ENCODE results near the gene OR1I1. TPM values are rescaled to one million over a fixed set of nuclear protein-coding genes. Genes with fewer than 3 reads are reported as not detected.
"Not testable (repeated sequence)": the region's sequence is repeated elsewhere in the genome, so short reads cannot be mapped to it uniquely, and the experiment has no call there.

Gene OR1I1, protein sequence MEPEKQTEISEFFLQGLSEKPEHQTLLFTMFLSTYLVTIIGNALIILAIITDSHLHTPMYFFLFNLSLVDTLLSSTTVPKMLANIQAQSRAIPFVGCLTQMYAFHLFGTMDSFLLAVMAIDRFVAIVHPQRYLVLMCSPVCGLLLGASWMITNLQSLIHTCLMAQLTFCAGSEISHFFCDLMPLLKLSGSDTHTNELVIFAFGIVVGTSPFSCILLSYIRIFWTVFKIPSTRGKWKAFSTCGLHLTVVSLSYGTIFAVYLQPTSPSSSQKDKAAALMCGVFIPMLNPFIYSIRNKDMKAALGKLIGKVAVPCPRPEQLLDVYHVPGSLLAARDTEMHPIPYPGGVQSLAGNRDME
- under 1 TPM in 6 of 12 donors, not detected in 6; 0.04 to 0.07 (median 0.06) TPM for polyA plus RNA-seq (ENCODE audit: insufficient read length in 12 of 12)
- long read RNA-seq, donor 1: 0 reads
- long read RNA-seq, donor 2: 0 reads
- long read RNA-seq, donor 3: 0 reads
- long read RNA-seq, donor 4: 0 reads
- long read RNA-seq, donor 5: 0 reads
- long read RNA-seq, donor 6: 0 reads
- long read RNA-seq, donor 7: 0 reads
- long read RNA-seq, donor 8: 0 reads
- long read RNA-seq, donor 9: 0 reads
- long read RNA-seq, donor 10: 0 reads
- long read RNA-seq, donor 11: 0 reads

DNA sequence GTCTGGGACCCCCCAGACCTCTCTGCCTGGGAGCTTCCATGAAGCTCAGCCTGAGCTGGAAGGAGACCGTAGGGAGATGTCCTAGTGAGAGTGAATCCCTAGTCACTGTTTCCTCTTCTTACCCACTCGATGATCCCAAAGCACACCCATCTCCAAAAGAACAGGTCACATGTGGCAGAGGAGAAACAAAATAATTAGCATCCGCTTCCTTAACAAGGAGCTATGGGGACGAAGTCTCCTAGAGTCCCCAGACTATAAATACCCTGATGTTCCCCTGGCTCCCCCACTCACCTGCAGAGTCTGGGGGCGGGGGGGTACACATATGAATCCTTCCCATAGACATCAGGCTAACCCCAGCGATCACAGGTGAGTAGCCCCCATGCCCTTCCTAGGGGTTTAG is at the start of gene OR1I1:
OR1I1 (plus strand) TSS at position 301 of the 400 bp plus-strand sequence. CDS start 4,855 bp downstream, outside the sequence.
- DNase-seq: no peak

DNA sequence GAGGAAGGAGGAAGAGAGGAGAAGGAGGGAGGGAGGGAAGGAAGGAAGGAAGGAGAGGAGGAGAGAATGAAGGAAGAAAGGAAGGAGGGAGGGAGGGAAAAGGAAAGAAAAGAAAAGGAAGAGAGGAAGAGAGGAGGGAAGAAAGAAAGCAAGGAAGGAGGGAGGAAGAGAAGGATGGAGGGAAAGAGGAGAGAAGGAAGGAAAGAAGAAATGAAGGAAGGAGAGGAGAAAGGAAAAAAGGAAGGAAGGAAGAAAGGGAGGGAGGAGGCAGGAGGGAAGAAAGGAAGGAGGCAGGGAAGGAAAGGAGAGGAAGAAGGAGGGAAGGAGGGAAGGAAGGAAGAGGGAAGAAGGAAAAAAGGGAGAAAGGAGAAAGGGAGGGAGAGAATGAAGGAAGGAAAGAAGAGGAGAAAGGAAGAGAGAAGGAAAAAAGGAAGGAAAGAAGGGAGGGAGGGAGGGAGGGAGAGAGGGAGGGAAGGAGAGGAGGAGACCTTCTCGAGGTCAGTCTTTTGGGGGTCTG is 46.2 kb upstream of the OR1I1 start:
- DNase-seq: no peak

DNA sequence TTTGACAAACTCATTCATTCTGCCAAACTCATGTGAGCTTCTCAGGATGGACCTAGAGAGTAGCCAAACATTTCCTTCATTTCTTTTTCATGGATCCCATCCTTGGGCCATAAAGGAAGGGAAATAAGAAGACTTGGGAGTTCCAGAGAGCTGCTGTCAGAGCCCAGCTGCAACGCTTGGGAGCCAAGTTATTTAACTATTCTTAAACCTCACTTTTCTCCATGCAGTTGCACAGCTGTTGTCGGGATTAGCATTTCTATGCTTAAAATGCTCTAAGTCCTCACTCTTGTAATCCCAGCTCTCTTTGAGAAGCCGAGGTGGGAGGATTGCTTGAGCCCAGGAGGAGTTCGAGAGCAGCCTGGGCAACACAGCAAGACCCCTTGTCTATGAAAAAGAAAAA is 44.4 kb upstream of the OR1I1 start:
- peak; percentile 80 for DNase-seq

DNA sequence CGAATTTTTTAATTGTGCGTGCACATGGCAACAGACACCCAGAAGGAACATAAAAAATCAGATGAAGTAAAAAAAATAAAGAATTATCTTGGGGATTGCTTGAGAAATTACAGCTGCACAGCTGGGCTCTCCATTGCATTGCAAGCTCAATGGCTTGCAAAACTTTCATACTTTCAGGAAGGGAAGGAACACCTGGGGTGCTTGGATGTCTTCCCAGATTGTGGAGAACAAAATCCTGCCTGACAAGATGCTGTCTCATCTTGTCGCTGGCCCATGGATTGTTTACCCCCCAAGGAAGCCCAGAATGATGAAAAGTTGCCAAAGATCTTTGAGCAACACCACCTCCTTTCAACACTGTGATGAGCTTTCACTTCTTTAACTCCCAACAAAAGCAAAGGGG is 43.7 kb upstream of the OR1I1 start:
- peak; percentile 90 for DNase-seq

DNA sequence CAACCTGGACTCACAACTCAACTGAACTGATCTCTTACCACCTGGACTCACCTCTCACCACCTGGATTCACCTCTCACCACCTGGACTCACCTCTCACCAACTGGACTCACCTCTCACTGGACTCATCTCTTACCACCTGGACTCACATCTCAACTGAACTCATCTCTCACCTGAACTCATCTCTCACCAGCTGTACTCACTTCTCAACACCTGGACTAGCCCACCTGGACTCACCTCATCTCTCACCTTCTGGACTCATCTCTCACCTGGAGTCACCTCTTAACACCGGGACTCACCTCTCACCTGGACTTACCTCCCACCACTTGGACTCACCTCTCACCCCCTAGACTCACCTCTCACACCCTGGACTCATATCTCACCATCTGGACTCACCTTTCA is 40.0 kb upstream of the OR1I1 start:
- DNase-seq: no peak

DNA sequence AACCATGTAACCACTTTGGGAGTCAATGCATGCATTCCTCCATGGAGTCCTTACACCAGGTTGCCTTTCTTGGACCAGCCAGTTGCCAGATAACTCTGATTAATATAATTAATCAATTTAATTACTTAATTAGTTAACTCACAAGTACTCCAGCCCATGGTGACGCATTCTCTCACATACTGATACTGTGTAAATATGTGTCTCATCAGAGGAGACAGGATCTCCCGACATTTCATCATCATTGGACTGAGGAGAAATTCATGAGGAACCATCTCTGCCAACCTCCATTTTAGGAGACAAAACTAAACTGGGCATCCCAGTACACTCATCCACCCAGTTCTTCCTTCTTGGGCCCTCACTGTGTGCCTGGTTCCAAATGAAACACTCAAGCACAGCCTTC is 39.2 kb upstream of the OR1I1 start:
- no peak for DNase-seq

DNA sequence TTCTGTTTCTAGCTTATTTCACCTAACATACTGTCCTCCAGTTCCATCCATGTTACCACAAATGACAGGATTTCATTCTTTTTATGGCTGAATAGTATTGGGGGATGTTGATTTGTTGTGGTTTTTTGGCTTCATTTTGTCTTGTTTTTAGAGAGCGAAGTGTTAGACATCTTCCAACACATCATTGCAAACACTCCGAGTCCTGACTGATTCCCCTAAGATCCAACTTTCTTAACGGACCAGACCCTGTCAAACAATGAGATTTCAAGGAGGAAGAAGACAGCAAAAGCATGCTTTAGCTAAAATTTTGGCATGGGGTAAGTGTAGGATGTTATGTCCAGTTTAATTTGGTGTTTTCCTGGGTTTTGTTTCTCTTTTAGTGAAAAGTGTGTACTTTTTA is 36.5 kb upstream of the OR1I1 start:
- peak; percentile 15 for DNase-seq

DNA sequence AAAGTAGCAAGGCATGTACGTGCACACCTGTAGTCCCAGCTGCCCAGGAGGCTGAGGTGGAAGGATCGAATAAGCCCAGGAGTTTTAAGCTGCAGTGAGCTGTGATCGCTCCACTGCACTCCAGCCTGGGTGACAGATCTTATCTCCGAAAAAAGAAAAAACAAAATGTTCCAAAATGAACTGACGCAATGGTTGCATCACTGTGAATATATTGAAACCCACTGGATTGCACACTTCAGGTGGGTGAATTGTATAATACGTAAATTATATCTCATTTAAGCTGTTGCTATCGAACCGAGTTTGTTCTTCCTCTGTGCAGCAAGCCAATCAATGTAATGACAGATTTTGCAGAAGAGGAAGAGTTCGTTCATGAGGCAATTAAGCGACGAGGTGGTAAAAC is 34.3 kb upstream of the OR1I1 start:
- no peak for DNase-seq

DNA sequence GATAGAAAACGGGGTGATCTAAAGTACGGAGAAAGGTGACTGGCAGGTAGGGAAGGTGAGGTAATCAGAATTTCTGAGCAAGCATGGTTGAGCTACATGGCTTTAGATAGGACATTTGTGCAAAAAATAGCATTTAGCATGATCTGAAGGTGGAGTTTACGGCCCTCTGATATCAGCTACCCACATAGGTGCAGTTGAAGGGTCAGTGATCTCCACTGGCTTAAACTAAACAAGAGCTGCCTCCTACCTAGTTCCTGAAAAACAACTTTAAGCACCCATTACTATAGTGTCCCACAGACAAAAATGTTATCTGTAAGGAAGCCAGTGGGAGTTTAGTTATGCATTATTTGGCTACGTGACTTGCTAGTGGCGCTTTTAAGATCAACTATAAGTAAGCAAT is 33.9 kb upstream of the OR1I1 start:
- no peak for DNase-seq

DNA sequence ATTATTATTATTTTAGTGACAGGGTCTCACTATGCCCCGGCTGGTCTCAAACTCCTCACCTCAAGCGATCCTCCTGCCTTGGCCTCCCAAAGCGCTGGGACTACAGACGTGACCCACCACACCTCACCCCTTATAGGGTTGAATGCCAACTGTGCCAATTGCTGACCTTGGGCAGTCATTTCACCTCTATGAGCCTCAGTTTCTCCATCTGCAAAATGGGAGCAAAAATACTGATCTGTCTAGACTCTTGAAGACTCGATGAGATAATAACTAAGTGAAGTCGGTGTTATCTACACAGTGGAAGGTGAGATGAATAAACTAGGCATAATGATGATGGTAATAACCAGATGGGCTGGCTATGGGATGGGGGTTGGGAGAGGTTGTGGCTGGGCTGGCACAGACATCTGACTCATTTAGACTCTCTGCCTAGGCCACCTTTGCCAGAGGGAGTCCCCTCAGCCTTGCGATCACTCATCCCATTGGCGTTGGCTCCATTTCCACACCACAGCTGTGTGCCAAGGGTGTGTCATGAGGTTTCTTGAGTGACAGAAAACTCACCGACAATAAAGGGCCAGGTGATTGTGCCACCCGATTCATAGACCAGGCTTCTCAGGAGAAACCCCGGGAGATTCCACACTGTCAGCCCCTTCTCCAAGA is 33.0 kb upstream of the OR1I1 start, which contains the start of gene CASP14:
CASP14 (plus strand) TSS at position 596 of the 657 bp plus-strand sequence. CDS start 2,772 bp downstream, outside the sequence.
- no peak for DNase-seq

DNA sequence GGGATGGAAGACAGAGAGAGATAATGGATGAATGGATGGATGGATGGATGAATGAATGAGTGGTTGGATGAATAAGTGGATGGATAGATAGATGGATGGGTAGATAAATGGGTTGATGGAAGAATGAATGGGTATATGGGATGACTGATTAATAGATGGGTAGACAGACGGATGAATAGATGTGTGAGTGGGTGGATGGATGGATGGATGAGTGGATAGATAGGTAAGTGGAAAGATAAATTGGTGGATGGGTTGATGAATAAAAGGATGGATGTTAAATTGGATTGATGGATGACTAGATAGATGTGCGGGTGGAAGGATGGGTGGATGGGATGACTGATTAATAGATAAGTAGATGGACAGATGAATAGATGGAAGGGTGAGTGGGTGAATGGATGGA is 31.4 kb upstream of the OR1I1 start:
- DNase-seq: no peak

DNA sequence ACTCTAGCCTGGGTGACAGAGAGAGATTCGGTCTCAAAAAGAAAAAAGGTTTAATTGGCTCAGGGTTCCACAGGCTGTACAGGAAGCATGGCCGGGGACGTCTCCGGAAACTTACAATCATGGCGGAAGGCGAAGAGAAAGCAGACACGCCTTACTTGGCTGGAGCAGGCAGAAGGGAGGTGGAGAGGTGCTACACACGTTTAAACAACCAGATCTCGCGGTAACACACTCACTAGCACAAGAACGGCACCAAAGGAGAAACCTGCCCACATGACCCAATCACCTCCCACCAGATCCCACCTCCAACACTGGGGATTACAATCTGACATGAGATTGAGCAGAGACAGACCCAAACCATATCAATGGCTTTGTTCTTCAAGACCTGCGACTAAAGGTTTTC is 20.0 kb upstream of the OR1I1 start:
- DNase-seq: no peak

DNA sequence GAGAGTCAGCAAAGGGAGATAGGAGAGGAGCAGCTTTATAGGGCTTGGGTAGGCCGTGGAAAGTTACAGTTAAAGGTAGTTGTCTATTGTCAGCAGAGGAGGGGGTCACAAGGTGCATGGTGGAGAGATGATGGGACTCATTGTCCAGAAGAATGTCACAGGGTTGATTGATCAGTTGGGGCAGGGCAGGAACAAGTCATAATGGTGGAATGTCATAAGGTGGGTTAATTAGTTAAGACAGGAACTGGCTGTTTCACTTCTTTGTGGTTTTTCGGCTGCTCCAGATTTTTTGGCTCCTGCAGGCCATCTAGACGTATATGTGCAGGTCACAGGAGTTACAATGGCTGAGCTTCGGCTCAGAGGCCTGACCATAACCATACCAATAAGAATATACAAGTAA is 11.6 kb upstream of the OR1I1 start:
- not testable (repeated sequence) for DNase-seq

DNA sequence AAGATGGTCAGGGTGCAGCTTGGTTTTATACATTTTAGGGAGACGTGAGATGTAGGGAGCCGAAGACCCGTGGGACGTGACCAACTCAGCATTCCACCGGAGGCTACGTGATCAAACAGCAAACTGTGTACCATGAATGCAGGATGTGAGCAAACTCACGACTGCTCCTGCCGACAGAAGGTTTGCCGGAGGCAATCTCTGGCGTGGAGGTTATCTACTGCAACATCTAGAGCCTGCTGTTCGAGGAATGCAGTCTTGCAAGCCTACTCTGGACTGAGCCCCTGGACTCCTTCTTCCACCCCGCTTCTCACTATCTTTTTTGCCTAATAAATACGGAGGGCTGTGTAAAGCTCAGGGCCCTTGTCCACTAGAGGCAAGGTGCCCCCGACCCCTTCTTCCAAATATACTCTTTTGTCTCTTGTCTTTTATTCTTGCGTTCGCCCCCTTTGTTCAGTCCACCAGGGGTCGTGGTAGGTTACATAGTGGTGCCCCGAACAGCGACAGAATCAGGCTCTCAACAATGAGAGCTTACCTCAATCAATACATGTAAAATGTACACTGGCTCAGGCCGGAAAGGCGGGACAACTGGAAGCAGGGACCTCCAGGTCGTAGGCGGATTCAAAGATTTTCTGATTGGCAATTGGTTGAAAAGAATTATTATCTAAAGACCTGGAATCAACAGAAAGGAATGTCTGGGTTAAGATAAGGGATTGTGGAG is 8.9 kb upstream of the OR1I1 start:
- no peak for DNase-seq

DNA sequence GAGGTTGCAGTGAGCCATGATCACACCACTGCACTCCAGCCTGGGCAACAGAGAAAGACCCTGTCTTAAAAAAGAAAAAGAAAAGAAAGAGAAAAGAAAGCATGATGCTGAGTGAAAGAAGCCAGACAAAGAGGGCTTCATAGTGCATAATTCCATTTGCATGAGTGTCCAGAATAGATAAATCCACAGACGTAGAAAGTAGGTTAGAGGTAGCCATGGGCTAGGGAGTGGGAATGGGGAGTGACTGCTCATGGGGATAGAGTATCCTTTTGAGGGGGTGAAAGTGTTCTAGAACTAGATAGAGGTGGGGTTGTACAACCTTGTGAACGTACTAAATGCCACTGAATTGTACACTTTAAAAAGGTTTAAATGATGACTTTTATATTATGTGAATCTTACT is 7.6 kb upstream of the OR1I1 start:
- no peak for DNase-seq

DNA sequence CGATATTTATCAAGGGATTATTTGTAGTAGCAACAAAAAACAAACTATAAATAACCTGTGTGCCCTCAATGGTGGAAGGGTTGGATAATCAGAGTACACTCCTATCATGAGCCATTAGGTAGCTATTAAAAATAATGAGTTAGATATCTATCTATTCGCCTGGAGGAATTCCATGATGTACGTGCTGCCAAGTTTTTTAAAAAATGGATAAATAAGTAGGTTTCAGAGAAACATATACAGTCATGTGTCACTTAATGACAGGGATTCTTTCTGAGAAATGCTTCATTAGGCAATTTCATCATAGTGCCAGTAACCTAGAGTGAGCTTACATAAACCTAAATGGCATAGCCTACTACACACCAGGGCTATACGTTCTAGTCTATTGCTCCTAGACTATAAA is 6.2 kb upstream of the OR1I1 start:
- no peak for DNase-seq

DNA sequence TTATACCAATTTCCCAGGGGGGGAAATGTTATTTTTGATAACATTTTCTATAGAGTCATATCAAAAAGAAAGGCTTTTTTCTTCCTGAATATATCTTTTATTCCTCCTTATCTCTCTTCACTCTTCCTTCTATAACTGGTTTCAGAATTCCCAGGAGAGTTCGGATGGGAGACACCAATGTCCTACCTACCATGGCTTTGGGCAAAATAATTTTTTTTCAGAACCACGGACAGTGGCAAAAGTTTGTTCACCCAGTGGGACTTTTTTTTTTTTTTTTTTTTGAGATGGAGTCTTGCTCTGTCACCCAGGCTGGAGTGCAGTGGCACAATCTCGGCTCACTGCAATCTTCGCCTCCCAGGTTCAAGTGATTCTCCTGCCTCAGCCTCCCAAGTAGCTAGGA is 2.0 kb upstream of the OR1I1 start:
- not testable (repeated sequence) for DNase-seq

DNA sequence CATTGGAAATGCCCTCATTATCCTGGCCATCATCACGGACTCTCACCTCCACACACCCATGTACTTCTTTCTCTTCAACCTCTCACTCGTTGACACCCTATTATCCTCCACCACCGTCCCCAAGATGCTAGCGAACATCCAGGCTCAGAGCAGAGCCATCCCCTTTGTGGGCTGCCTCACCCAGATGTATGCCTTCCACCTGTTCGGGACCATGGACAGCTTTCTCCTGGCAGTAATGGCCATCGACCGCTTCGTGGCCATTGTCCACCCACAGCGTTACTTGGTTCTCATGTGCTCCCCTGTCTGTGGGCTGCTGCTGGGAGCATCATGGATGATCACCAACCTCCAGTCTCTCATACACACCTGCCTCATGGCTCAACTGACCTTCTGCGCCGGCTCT is 5.2 kb downstream of the OR1I1 start:
- DNase-seq: no peak

DNA sequence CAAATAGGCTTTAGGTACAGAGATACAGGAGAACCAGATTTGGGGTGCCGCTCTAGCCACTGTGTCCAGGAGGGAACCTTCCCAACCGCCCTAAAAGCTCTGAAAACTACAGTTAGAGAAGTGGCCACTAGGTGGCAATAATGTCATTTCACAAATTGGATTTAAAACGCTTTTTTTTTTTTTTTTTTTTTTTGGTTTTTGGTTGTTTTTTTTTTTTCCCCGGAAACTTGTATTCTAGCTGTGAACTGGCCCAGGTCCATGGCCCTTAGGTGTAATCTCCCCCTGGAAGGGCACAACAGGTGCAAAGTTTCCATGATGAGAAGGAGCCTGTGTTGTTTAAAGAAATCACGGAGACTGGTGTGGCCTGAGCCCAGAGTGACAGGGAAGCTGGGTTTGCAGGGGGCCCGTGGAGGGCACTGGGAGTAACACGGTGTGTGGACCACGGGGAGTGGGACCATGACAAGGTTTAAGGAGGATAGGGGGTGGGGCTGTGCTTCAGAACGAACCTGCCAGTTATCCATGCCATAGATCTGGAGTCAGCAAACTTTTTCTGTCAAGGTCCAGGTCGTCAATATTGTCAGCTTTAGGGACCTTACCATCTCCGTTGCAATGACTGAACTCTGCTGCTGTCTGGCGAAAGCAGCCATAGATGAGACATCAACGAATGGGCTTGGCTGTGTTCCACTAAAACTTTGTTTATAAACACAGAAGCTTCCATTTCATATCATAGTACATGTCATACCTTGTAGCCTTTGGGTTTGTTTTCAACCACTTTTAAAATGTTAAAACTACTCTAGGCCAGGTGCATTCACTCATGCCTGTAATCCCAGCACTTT is 10.1 kb downstream of the OR1I1 start:
- DNase-seq: peak; percentile 76

DNA sequence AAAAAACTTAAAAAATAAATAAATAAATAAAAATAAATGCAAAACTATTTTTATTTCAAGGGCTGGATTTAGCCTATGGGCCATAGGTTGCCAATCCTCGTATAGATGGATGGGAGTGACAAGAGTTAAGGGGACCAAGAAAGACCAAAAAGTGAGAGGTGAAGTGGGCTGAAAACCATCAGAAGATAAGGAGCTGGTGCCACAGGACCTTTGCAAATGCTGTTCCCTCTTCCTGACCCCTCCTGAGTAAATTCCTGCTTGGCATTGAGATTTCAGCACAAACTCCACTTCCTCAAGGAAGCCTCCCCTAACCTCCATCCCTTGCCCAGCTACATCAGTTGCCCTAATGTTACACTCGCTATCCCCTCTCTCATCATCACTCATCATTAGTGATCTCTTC is 11.0 kb downstream of the OR1I1 start:
- no peak for DNase-seq

DNA sequence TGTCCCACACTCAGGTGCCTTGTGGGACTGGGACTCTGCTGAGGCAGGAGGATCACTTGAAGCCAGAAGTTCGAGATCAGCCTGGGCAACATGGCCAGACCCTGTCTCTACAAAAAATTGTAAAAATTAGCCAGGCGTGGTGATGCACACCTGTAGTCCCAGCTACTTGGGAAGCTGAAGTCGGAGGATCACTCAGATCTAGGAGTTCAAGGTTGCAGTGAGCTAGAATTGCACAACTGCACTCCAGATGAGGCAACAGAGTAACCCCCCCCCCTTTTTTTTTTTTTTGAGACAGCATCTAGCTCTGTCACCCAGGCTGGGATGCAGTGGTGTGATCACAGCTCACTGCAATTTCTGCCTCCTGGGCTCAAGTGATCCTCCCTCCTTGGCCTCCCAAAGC is 14.2 kb downstream of the OR1I1 start:
- DNase-seq: no peak

Data from muscle of arm (tissue), 14 donors.